ENCODE measurements around the gene BRPF1. TPM values are rescaled to one million over a fixed set of nuclear protein-coding genes. Genes with fewer than 3 reads are reported as not detected.
"Not testable (repeated sequence)": the region's sequence is repeated elsewhere in the genome, so short reads cannot be mapped to it uniquely, and the experiment has no call there.

BRPF1 gene
- total RNA-seq, 2 donors from 2014 or later, result 16.4 to 21.0 TPM

DNA sequence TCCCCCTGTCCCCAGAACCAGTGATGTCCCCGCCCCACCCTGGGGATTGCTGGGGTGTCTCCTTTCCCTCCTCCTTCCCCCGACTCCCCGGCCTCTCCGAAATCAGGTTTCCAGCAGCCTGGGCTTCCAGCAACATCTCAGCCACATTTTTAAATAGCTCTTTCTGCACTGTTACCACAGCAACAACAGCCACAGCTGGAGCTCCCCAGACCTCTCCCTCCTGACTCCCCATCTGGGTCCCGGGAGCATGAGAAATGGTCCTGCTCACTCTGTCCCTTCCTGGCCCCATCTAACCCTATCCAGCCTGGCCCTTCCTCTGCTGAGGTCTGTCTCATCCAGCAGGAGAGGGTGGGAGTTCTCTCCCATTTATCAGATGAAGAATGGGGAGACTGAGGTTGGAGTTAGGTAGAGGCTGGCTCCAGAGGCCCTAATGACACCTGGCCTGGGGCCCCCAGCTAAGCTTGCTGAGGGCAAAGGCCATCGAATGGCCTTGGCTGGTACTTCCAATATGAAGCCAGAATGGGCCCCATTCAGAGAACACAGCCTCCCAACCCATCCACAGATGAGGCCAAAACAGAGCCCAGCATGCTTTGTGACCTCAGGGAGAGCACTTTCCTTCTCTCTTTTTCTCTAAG, 36.7 kb downstream of the BRPF1 start:
- H3K4me3 ChIP-seq, result peak overlapping the region; percentile 89
- peaks cover 32 to 37% of the 10 kb centered on the region in 2 donors for H3K4me1 ChIP-seq (ENCODE audit: control insufficient read depth in 1 of 2, low read depth in 2 of 2)

DNA sequence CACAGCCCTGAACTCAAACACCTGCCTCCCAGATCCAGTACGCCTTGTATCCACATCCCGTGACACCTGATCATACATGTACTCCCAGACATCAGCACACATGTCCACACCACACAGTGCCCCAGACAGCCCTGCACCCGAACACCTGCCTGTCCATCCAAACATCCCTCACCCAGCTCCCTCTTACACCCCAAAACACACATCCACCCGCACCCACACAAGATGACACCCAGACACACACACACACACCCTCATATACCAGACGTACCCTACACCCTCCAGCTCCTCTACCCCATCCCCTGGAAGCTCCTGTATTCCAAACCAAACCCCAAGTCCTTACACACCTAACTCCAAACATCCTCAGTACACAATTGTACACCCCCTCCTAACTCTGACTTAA, 37.5 kb downstream of the BRPF1 start:
- Histone ChIP-seq H3K27me3 (replicated peaks; ENCODE audit: insufficient read depth) (no peaks in the 10 kb centered on the region), H3K9me3 (no peaks in the 10 kb centered on the region), H3K27ac (peak overlapping the region; percentile 91 to 93), H3K36me3 (peaks cover 5% of the 10 kb centered on the region), H3K4me3 (peak overlapping the region; percentile 89), H3K4me1 (ENCODE audit: control insufficient read depth in 1 of 2, low read depth in 2 of 2) (peaks cover 32 to 37% of the 10 kb centered on the region in 2 donors)
- TF ChIP-seq, protein P1, sequence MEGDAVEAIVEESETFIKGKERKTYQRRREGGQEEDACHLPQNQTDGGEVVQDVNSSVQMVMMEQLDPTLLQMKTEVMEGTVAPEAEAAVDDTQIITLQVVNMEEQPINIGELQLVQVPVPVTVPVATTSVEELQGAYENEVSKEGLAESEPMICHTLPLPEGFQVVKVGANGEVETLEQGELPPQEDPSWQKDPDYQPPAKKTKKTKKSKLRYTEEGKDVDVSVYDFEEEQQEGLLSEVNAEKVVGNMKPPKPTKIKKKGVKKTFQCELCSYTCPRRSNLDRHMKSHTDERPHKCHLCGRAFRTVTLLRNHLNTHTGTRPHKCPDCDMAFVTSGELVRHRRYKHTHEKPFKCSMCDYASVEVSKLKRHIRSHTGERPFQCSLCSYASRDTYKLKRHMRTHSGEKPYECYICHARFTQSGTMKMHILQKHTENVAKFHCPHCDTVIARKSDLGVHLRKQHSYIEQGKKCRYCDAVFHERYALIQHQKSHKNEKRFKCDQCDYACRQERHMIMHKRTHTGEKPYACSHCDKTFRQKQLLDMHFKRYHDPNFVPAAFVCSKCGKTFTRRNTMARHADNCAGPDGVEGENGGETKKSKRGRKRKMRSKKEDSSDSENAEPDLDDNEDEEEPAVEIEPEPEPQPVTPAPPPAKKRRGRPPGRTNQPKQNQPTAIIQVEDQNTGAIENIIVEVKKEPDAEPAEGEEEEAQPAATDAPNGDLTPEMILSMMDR (IDR thresholded peaks at IDR 0.05), result no peak
- ATAC-seq (ENCODE audit: insufficient number of reproducible peaks, low FRiP score, low read depth) (no peak), DNase-seq (ENCODE audit: low spot score) (no peak)

More for the DNA sequence above, 36.7 kb downstream of the BRPF1 start:
- Histone ChIP-seq H3K27me3 (replicated peaks; ENCODE audit: insufficient read depth) (no peaks in the 10 kb centered on the region), H3K27ac (peak overlapping the region; percentile 31 to 91), H3K36me3 (peaks cover 5% of the 10 kb centered on the region), H3K9me3 (no peaks in the 10 kb centered on the region)
- TF ChIP-seq, protein P1 (IDR thresholded peaks at IDR 0.05), result no peak
- ATAC-seq (ENCODE audit: insufficient number of reproducible peaks, low FRiP score, low read depth) (no peak), DNase-seq (ENCODE audit: low spot score) (no peak)

DNA sequence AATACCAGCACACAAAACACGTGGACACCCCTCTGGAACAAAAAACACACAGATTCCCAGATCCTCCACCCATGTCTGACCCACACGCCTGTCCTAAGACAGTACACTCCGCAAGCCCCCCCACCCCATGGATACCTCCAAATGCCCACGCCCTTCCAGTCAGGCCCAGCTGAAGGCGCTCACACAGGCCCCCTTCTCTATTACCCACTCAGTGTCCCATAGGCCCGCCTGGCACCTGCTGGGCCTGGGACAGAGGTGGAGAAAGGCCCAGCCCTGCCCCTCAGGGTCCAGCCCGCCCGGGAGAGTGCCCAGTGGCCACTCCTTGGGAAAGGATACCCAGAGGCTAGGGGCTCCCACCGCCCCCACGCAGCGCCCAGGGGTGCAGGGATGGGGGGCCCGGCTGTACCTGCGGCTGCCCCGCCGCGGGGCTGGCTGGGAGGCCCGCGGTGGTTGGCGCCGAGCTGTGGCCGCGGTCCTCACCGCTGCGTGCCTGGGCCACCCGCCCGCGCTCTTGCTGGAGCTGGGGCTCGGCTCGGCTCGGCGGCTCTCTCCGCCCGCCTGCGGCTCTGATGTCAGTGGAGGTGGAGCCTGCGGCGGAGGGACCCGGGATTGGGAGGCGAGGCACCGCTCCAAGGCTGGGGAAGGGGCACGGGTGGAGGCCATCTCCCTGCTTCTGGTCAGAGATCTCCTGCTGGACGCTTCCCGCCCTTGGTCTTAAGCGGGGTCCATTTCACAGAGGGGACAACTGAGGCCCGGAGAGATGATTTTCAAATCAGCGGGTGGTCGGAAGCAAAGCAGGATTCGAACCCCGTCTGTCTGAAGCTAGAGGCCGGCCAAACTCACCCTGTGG, 38.1 kb downstream of the BRPF1 start, which contains the start of gene CAMK1:
TSS of gene CAMK1 (minus strand) at position 522 of the 850 bp plus-strand sequence. CDS start 2,198 bp downstream, outside the sequence.
- Histone ChIP-seq H3K27me3 (replicated peaks; ENCODE audit: insufficient read depth) (no peaks in the 10 kb centered on the region), H3K9me3 (no peaks in the 10 kb centered on the region), H3K36me3 (peaks cover 5% of the 10 kb centered on the region), H3K4me3 (peak within 1 kb of the TSS; percentile 89), H3K4me1 (ENCODE audit: control insufficient read depth in 1 of 2, low read depth in 2 of 2) (peaks cover 32 to 37% of the 10 kb centered on the region in 2 donors), H3K27ac (peak within 1 kb of the TSS; percentile 91 to 93)
- ATAC-seq (ENCODE audit: insufficient number of reproducible peaks, low FRiP score, low read depth) (peak; percentile 35), DNase-seq (ENCODE audit: low spot score) (no peak)
- TF ChIP-seq, protein P1 (IDR thresholded peaks at IDR 0.05), result no peak

DNA sequence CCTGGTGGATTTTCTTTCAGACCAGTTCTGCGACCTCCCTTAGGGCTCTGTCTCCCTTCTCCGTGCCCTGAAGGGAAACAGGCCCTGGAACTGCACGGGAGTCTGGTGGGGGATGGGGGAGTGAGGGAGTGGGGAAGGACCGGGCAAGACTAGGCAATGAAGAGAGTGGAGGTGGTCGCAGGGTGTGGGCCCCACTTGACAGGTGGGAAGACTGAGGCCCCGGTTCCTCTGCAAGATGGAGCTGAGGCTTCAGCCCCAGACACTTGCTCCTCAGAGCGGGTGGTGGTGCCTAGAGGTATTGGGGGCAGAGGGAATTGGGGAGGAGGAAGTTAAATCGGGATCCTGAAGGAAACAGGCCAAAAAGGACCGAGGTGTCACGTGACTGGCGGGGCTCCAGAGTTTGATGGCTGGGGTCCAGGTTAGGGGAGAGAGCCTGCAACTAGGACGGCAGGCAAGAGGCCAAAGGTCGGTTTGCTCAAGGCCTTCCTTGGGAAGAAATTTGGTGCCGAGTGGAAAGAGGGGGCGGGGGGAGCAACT, 38.8 kb downstream of the BRPF1 start:
- Histone ChIP-seq H3K4me1 (ENCODE audit: control insufficient read depth in 1 of 2, low read depth in 2 of 2) (peaks cover 32 to 37% of the 10 kb centered on the region in 2 donors), H3K27ac (peak overlapping the region; percentile 91 to 93), H3K27me3 (replicated peaks; ENCODE audit: insufficient read depth) (no peaks in the 10 kb centered on the region), H3K9me3 (no peaks in the 10 kb centered on the region), H3K4me3 (peak overlapping the region; percentile 89), H3K36me3 (peaks cover 5% of the 10 kb centered on the region)
- ATAC-seq (ENCODE audit: insufficient number of reproducible peaks, low FRiP score, low read depth) (peak; percentile 70), DNase-seq (ENCODE audit: low spot score) (peak; percentile 50)
- TF ChIP-seq, protein P1 (IDR thresholded peaks at IDR 0.05), result no peak

DNA sequence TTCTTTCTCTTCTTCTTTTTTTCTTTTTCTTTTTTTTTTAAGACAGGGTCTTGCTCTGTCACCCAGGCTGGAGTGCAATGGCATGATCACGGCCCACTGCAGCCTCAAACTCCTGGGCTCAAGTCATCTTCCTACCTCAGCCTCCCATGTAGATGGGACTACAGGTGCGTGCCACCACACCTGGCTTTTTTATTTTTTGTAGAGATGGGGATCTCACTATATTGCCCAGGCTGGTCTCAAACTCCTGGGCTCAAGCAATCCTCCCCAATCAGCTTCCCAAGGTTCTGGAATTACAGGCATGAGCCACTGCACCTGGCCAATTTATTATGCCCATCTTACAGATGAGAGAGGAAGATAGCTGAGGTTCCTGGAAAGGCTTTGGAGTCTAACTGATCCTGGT, 39.5 kb downstream of the BRPF1 start:
- peak overlapping the region; percentile 89 for H3K4me3 ChIP-seq
- peaks cover 32 to 37% of the 10 kb centered on the region in 2 donors for H3K4me1 ChIP-seq (ENCODE audit: control insufficient read depth in 1 of 2, low read depth in 2 of 2)
- peak overlapping the region; percentile 91 to 93 for H3K27ac ChIP-seq
- not testable (repeated sequence) for H3K9me3 ChIP-seq; H3K36me3 ChIP-seq; DNase-seq (ENCODE audit: low spot score); H3K27me3 ChIP-seq (replicated peaks; ENCODE audit: insufficient read depth); ATAC-seq (ENCODE audit: insufficient number of reproducible peaks, low FRiP score, low read depth)

All from thoracic aorta (tissue), 2 donors.